Vagina (tissue), 2 donors: ENCODE data around the gene EDARADD.

Experiments used
- CTCF ChIP-seq, 3 experiments: fragments of 450-650 bp in 2 of 3; fragments of 200-600 bp in 1 of 3; sonication (generic) in 1 of 3; IDR thresholded peaks; one replicate each; pipeline ENCODE4 v1.5.1; 2017 to 2019; ENCODE audit warnings: antibody characterized with exemption in 3 of 3, mild to moderate bottlenecking in 2 of 3, moderate library complexity in 2 of 3
- POLR2A ChIP-seq, 2 donors: fragments of 450-650 bp; IDR thresholded peaks; one replicate each; pipeline ENCODE4 v1.6.1; 2017; ENCODE audit warnings: antibody characterized with exemption in 2 of 2, mild to moderate bottlenecking in 2 of 2, moderate library complexity in 2 of 2
- POLR2AphosphoS5 ChIP-seq, 2 donors: sonication (generic); formaldehyde crosslinking; IDR thresholded peaks; one replicate each; pipeline ENCODE4 v1.9.0; 2017; ENCODE audit warnings: antibody characterized with exemption in 2 of 2, mild to moderate bottlenecking in 2 of 2, low read depth in 1 of 2; ENCODE audit not compliant: insufficient read depth in 1 of 2

GRCh38 chr1:236518322-236518721, 124.2 kb downstream of the EDARADD start:
- TF ChIP-seq CTCF (IDR thresholded peaks at IDR 0.05) = no peak
- TF ChIP-seq POLR2AphosphoS5 (IDR thresholded peaks at IDR 0.05; ENCODE audit: insufficient read depth in 1 of 2, low read depth in 1 of 2) = no peak
- TF ChIP-seq POLR2A (IDR thresholded peaks at IDR 0.05) = no peak
